ENCODE data around the gene TRIM52.

DNA sequence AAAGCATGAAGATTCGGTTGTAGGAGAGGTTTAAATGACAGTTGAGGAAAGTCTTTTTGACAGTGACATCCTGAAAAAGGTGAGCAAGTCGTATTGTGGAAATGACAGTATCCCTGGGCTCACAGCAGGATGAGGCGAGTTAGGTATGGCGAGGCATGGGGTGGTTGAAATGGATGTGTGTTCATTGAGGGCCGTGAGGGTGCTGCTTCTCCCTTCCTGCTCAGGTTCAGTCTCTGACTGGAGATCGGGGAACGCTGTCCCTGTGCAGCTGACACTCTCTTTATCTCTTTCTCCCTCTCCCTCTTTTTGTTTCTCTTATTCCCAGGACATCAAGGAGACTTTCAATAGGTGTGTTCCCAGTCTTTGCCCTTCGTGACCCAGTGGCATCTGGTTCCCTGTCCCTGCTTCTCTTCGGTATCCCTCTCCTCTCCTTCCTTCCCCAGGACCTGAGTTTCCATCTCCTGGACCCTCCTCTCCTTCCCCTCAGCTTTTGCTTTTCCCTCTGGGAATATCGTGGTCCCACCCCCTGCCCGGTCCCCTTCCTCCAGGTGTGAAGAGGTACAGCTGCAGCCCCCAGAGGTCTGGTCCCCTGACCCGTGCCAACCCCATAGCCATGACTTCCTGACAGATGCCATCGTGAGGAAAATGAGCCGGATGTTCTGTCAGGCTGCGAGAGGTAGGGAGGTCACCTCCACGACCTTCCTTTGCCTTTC is 27.7 kb downstream of the TRIM52 start:
- TF ChIP-seq, protein P1, sequence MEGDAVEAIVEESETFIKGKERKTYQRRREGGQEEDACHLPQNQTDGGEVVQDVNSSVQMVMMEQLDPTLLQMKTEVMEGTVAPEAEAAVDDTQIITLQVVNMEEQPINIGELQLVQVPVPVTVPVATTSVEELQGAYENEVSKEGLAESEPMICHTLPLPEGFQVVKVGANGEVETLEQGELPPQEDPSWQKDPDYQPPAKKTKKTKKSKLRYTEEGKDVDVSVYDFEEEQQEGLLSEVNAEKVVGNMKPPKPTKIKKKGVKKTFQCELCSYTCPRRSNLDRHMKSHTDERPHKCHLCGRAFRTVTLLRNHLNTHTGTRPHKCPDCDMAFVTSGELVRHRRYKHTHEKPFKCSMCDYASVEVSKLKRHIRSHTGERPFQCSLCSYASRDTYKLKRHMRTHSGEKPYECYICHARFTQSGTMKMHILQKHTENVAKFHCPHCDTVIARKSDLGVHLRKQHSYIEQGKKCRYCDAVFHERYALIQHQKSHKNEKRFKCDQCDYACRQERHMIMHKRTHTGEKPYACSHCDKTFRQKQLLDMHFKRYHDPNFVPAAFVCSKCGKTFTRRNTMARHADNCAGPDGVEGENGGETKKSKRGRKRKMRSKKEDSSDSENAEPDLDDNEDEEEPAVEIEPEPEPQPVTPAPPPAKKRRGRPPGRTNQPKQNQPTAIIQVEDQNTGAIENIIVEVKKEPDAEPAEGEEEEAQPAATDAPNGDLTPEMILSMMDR (IDR thresholded peaks at IDR 0.05): no peak
- no peak for TF ChIP-seq POLR2A (IDR thresholded peaks at IDR 0.05)
